Measurements from ENCODE around the gene TJP1. TPM values are rescaled to one million over a fixed set of nuclear protein-coding genes. Genes with fewer than 3 reads are reported as not detected.

TJP1 gene
- total and polyA plus RNA-seq, 9 of the 15 experiments (the other 6 are each of a cell fraction or from before 2014, with no cell fraction given) = 9.1 to 39.3 (median 28.0) TPM

DNA sequence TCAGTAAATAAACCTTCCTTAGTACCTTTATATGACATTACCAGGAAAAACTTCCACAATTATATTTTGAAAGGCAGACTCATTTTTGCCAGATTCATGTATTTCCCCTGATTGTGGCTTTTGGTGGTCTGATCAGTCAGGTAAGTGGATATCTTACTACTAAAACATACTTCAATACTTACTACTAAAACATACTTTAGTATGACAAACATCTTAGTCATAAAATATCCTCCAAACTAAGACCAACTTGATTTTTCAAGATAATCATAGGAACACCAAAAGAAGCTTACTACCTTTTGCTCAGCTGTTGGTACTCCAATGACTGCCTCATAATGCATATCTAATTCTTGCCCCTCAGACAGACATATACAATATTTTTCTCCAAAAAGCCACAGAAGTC is 9.3 kb downstream of the TJP1 start (continued):
- TF ChIP-seq, protein P1, sequence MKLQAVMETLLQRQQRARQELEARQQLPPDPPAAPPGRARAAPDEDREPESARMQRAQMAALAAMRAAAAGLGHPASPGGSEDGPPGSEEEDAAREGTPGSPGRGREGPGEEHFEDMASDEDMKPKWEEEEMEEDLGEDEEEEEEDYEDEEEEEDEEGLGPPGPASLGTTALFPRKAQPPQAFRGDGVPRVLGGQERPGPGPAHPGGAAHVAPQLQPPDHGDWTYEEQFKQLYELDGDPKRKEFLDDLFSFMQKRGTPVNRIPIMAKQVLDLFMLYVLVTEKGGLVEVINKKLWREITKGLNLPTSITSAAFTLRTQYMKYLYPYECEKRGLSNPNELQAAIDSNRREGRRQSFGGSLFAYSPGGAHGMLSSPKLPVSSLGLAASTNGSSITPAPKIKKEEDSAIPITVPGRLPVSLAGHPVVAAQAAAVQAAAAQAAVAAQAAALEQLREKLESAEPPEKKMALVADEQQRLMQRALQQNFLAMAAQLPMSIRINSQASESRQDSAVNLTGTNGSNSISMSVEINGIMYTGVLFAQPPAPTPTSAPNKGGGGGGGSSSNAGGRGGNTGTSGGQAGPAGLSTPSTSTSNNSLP (IDR thresholded peaks at IDR 0.05; ENCODE audit: borderline replicate concordance, low read depth, low read length) = no peak
- no peak for TF ChIP-seq MYNN (IDR thresholded peaks at IDR 0.05)
- no peak for TF ChIP-seq MYNN (CRISPR knock-in tag; IDR thresholded peaks at IDR 0.05)
- no peak for TF ChIP-seq SIN3B (IDR thresholded peaks at IDR 0.05; ENCODE audit: low read depth)
- TF ChIP-seq FOXA1 (IDR thresholded peaks at IDR 0.05; ENCODE audit: borderline replicate concordance) = no peak
- no peak for TF ChIP-seq E2F8 (IDR thresholded peaks at IDR 0.05; ENCODE audit: low read depth, partially characterized antibody)
- no peak for TF ChIP-seq BMI1 (IDR thresholded peaks at IDR 0.05; ENCODE audit: low read length)
- no peak for TF ChIP-seq ELF4 (CRISPR knock-in tag; IDR thresholded peaks at IDR 0.05)
- TF ChIP-seq ADNP (tag; IDR thresholded peaks at IDR 0.05) = no peak
